ENCODE data around the gene NDUFB11. TPM values are rescaled to one million over a fixed set of nuclear protein-coding genes. Genes with fewer than 3 reads are reported as not detected.
A peak's percentile ranks its signal among the peaks of the same experiment; 100 is the strongest.
"Not testable (repeated sequence)": the region's sequence is repeated elsewhere in the genome, so short reads cannot be mapped to it uniquely, and the experiment has no call there.

NDUFB11 gene
- total RNA-seq, 4 donors from 2014 or later, result 68.5 to 179 (median 107) TPM

DNA sequence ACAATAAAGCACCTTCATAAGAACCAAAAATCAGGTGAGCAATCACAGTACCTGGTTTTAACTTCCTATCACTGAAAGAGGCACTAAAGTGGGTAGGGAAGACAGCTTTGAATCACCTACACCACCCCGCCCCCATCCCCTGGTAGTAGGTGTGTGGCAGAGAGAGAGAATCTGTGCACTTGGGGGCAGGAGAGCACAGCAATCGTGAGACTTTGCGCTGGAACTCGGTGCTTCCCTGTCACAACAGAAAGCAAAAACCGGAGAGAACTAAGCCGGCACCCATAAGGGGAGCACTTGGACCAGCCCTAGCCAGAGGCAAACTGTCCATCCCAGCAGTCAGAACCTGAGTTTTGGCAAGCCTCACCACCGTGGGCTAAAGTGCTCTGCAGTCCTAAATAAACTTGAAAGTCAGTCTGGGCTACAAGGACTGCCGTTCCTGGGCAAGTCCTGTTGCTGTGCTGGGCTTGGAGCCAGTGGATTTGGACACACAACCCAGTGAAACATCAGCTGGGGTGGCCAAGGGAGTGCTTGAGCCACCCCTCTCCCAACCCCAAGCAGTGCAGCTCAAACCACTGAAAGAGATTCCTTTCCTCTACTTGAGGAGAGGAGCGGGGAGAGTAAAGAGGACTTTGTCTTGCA, 32.1 kb downstream of the NDUFB11 start:
- Histone ChIP-seq H3K4me1 (peaks cover 0 to 5% of the 10 kb centered on the region in 2 donors), H3K36me3 (no peaks in the 10 kb centered on the region), H3K9me3 (no peaks in the 10 kb centered on the region), H3K27ac (peak overlapping the region; percentile 58 to 70 (median 66)), H3K4me3 (replicated peaks in 1 of 3) (no peak overlapping the region), H3K27me3 (no peaks in the 10 kb centered on the region)
- peak; percentile 90 to 91 for DNase-seq
- intact Hi-C loops (cut with DNase I), result no loop called here
- WGBS, 2 donors, result 16 to 63% methylated on average over 4 to 7 of the region's 9 CpGs
- TF ChIP-seq POLR2A (IDR thresholded peaks at IDR 0.05), result peak in 1 of 2 donors; percentile 32
- TF ChIP-seq CTCF (IDR thresholded peaks at IDR 0.05), result peak in 4 of 6 experiments; percentile 15 to 49 (median 30)

DNA sequence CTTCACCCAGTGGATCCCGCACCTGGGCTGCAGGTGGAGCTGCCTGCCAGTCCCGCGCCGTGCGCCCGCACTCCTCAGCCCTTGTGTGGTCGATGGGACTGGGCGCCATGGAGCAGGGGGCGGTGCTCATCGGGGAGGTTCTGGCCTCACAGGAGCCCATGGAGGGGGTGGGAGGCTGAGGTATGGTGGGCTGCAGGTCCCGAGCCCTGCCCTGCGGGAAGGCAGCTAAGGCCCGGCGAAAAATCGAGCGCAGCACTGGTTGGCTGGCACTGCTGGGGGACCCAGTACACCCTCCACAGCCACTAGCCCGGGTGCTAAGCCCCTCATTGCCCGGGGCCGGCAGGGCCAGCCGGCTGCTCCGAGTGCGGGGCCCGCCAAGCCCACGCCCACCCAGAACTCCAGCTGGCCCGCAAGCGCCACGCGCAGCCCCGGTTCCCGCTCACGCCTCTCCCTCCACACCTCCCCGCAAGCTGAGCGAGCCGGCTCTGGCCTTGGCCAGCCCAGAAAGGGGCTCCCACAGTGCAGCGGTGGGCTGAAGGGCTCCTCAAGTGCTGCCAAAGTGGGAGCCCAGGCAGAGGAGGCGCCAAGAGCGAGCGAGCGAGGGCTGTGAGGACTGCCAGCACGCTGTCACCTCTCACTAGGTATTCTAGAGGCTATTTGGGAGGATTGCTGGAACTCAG, 33.4 kb downstream of the NDUFB11 start:
- DNase-seq, result peak; percentile 43 to 47
- WGBS, 2 donors, result no CpG with 5 or more reads among the region's 40 CpGs
- intact Hi-C loops (cut with DNase I); H3K36me3 ChIP-seq; H3K4me3 ChIP-seq (replicated peaks in 1 of 3); H3K4me1 ChIP-seq; H3K27ac ChIP-seq; H3K9me3 ChIP-seq; H3K27me3 ChIP-seq: not testable (repeated sequence)

DNA sequence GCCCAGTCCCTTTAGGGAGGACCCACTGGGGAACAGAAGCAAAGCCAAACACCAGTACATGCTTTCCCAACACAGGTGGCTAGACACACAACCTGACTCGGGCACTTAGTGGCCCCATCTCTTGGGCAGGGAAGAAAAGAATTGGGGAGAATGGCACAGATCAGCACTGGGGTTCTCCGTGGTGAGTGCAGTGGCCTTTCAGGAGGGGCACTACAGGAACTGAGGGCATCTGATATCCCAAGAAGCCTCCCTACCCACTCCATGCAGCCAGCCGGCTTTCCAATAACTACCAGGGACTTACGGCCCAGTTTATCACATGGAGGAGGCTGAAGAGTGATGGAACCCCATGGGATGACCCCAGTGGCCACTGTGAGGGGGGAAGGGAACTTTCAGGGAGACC, 43.3 kb downstream of the NDUFB11 start:
- no peaks in the 10 kb centered on the region for H3K4me1 ChIP-seq
- no peak for DNase-seq
- H3K27me3 ChIP-seq, result no peaks in the 10 kb centered on the region
- H3K9me3 ChIP-seq, result no peaks in the 10 kb centered on the region
- WGBS, 2 donors, result 83% methylated on average over 1 of the region's 4 CpGs; no CpG with 5 or more reads in 1 of the 2 donors
- H3K4me3 ChIP-seq (replicated peaks in 1 of 3), result no peak overlapping the region
- H3K27ac ChIP-seq, result no peak overlapping the region
- no peaks in the 10 kb centered on the region for H3K36me3 ChIP-seq
- TF ChIP-seq POLR2A (IDR thresholded peaks at IDR 0.05) (no peak), CTCF (IDR thresholded peaks at IDR 0.05) (no peak)
- intact Hi-C loops (cut with DNase I), result no loop called here

DNA sequence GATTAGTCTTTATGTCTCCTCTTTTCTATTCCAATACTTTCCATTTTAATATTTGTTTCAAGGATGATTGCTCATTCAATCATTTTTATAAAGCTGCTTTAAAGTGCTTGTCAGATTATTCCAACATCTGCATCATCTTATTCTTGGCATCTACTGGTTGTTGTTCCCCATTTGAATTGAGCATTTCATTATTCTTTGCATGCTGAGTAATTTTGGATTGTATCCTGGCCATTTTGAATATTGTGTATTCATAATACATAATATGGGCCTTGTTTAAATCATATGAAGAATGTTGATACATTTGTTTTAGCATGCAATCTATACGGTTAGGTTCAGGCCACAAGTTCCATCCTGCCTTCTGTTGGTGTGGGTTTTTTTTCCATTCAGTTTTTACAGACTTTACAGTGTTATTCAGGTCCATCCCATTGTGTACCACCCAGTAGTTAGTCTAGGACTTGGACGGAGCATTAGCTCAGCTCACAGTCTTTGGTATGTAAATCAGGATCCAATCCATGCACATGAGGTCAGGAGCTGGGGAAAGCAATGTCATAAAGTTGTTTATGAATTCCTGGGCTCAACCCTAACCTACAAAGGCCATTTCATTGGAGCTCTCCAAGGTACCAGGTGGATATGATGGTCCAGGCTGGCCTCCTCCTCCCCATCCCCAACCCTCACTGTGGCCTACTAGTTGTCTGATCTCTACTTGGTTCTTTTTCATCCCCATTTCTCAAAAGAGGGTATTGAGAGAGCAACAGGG, 46.0 kb downstream of the NDUFB11 start:
- no peak for TF ChIP-seq CTCF (IDR thresholded peaks at IDR 0.05)
- no peak for TF ChIP-seq POLR2A (IDR thresholded peaks at IDR 0.05)
- Histone ChIP-seq H3K27ac (no peak overlapping the region), H3K27me3 (no peaks in the 10 kb centered on the region), H3K4me1 (no peaks in the 10 kb centered on the region), H3K36me3 (no peaks in the 10 kb centered on the region), H3K4me3 (replicated peaks in 1 of 3) (no peak overlapping the region), H3K9me3 (no peaks in the 10 kb centered on the region)
- intact Hi-C loops (cut with DNase I), result no loop called here
- 83 to 84% methylated on average over 2 of the region's 2 CpGs for WGBS, 2 donors
- no peak for DNase-seq

DNA sequence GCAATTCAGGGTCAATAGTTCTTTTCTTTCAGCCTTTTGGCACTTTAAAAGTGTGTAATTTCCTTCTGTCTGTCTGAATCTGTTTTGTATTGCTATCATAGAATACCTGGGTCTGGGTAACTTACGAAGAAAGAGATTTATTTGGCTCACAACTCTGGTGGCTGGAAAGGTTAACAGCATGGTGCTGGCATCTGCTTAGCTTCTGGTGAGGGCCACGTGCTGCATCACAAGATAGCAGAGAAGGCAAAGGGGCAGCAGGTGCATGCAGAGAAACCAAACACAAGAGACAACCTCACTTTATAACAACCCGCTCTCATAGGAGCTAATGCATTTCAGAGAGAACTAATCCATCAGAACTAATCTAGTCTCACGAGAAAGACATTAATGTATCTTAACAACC, 47.5 kb downstream of the NDUFB11 start:
- H3K36me3 ChIP-seq, result no peaks in the 10 kb centered on the region
- no peaks in the 10 kb centered on the region for H3K27me3 ChIP-seq
- intact Hi-C loops (cut with DNase I), result no loop called here
- H3K4me1 ChIP-seq, result peaks cover 0 to 3% of the 10 kb centered on the region in 2 donors
- H3K27ac ChIP-seq, result no peak overlapping the region
- H3K4me3 ChIP-seq (replicated peaks in 1 of 3), result no peak overlapping the region
- 88 to 93% methylated on average over 4 of the region's 4 CpGs for WGBS, 2 donors
- TF ChIP-seq CTCF (IDR thresholded peaks at IDR 0.05) (no peak), POLR2A (IDR thresholded peaks at IDR 0.05) (no peak)
- DNase-seq, result no peak
- H3K9me3 ChIP-seq, result no peaks in the 10 kb centered on the region
